Brain microvascular endothelial cell (primary cell): ENCODE measurements around the gene CDC14A.

ENCODE experiments used
- DNase-seq: peaks from one replicate; pipeline ENCODE4 v3.0.0-alpha.2; 2020
- H3K27ac ChIP-seq: fragments of 250-450 bp; sonication (Bioruptor Pico); 2 replicates; pipeline ENCODE4 v1.5.1; 2020; ENCODE audit warnings: mild to moderate bottlenecking, moderate library complexity
- H3K27me3 ChIP-seq: fragments of 250-450 bp; sonication (Bioruptor Pico); replicated peaks from 2 replicates; pipeline ENCODE4 v1.5.1; 2020; ENCODE audit warnings: mild to moderate bottlenecking
- H3K36me3 ChIP-seq: fragments of 250-450 bp; sonication (Bioruptor Pico); replicated peaks from 2 replicates; pipeline ENCODE4 v1.5.1; 2020; ENCODE audit warnings: mild to moderate bottlenecking
- H3K4me3 ChIP-seq: 2 replicates; pipeline ENCODE4 v1.5.1; 2011; ENCODE audit warnings: low read depth, mild to moderate bottlenecking, control low read depth, low read length, moderate library complexity
- in situ Hi-C: cut with HindIII; loops from 2 replicates; pipeline ENCODE4 v1.10.0; 2017; ENCODE audit warnings: low sequenced_read_pairs, low pct_ligation_motif_present
- TF ChIP-seq, protein P1 (sequence below): IDR thresholded peaks from 2 replicates; pipeline ENCODE4 v1.5.1; 2011; ENCODE audit warnings: low read depth, mild to moderate bottlenecking, moderate library complexity, low read length, control low read depth, inconsistent platforms; ENCODE audit errors: missing control alignments

The CDC14A gene

DNA sequence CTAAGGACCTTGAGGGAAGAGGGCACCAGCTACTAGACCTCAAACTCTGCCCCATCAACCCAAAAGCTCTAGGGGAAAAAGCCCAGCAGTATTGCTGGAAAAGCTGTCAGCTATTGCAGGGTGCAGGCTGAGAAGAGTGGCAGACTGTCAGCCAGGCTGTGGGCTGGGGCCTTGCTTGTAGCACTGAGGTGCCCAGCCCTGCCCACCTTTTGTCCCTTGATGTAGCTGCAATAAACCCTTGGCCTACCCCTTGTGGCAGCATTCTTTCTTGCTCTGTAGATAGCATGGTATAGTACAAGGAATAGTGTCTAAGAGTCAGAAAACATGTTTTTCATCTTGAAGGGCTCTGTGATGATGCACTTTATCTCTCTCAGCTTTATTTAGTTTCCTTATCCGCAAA, 39.4 kb downstream of the CDC14A start:
- H3K27me3 ChIP-seq, result no peaks in the 10 kb centered on the region
- DNase-seq, result no peak
- no peaks in the 10 kb centered on the region for H3K36me3 ChIP-seq
- in situ Hi-C loops, result no loop called here
- no peak overlapping the region for H3K27ac ChIP-seq
- TF ChIP-seq, protein P1, sequence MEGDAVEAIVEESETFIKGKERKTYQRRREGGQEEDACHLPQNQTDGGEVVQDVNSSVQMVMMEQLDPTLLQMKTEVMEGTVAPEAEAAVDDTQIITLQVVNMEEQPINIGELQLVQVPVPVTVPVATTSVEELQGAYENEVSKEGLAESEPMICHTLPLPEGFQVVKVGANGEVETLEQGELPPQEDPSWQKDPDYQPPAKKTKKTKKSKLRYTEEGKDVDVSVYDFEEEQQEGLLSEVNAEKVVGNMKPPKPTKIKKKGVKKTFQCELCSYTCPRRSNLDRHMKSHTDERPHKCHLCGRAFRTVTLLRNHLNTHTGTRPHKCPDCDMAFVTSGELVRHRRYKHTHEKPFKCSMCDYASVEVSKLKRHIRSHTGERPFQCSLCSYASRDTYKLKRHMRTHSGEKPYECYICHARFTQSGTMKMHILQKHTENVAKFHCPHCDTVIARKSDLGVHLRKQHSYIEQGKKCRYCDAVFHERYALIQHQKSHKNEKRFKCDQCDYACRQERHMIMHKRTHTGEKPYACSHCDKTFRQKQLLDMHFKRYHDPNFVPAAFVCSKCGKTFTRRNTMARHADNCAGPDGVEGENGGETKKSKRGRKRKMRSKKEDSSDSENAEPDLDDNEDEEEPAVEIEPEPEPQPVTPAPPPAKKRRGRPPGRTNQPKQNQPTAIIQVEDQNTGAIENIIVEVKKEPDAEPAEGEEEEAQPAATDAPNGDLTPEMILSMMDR, result no peak
- no peak overlapping the region for H3K4me3 ChIP-seq

DNA sequence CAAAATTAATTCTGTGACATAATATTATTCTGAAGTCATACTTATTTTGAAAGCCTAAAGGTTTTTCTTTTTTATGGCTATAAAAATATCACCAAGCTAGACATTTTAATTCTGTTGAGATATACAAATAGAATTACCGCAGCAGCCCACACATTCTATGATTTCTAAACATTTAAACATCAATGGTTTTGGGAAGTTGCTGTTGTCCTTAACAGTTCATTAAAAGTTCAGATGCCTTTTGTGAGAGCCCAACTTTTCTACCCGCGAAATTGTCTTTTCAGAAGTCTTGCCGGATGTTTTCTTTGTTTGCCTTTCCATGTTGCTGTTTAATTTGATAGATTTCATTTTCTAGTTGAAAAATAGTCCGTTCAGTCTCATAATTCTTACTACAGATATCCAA, 40.5 kb downstream of the CDC14A start:
- in situ Hi-C loops, result no loop called here
- no peak for DNase-seq
- Histone ChIP-seq H3K4me3 (no peak overlapping the region), H3K27ac (no peak overlapping the region), H3K36me3 (no peaks in the 10 kb centered on the region), H3K27me3 (no peaks in the 10 kb centered on the region)
- TF ChIP-seq, protein P1, result no peak

DNA sequence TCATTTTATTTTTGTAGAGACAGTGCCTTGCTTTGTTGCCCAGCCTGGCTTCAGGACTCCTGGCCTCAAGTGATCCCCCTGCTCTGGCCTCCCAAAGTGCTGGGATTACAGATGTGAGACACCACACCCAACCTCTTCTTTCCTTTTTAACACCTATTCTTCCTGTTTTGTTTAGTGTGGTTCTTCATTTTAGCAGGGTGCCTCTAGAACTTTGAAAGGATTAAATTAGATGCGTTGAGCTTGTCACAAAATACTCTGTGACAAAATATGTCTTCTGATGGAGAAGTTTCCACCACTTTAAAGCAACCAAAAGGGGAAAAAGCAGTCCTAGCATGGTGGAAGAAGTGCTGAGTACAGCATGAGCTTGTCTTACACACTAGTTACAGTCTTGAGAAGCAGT, 42.0 kb downstream of the CDC14A start:
- Histone ChIP-seq H3K4me3 (no peak overlapping the region), H3K36me3 (no peaks in the 10 kb centered on the region), H3K27ac (no peak overlapping the region), H3K27me3 (no peaks in the 10 kb centered on the region)
- TF ChIP-seq, protein P1, result no peak
- in situ Hi-C loops, result no loop called here
- no peak for DNase-seq

DNA sequence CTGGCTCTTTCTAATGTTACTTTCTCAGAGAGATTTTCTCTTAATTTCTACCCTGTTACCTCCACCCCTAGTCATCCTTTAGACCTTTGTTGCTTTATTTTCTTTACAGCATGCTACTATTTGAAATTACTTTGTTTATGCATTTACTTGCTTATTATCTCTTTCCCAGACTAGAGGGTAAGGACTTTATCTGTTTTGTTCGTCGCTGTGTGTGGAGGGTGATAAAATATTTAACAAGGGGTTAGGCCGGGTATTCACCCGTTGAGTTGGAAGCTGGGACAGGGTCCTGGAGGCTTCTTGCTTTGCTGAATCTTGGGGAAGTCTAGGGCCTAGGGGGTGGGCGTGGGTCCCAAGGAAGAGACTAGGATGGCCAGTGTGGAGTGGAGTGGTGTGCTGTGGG, 43.6 kb downstream of the CDC14A start:
- no peak overlapping the region for H3K27ac ChIP-seq
- DNase-seq, result no peak
- TF ChIP-seq, protein P1, result no peak
- H3K36me3 ChIP-seq, result no peaks in the 10 kb centered on the region
- in situ Hi-C loops, result no loop called here
- no peak overlapping the region for H3K4me3 ChIP-seq
- no peaks in the 10 kb centered on the region for H3K27me3 ChIP-seq

DNA sequence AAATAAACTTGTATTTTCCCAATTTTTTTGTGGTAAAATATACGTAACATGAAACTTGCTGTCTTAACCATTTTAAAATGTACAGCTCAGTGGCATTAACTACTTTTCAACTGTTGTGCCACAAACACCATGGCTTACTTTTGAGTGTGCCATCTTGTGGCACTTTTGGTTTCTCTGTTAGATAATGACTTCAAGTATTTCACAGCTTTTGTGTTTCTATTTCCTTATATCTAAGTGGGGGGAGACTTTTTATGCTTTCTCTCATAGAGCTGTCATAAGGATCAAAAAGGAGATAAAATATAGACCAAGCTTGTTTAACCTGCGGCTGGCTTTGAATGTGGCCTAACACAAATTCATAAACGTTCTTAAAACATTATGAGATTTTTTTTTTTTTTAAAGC, 44.3 kb downstream of the CDC14A start:
- TF ChIP-seq, protein P1, result no peak
- Histone ChIP-seq H3K27ac (no peak overlapping the region), H3K4me3 (no peak overlapping the region), H3K36me3 (no peaks in the 10 kb centered on the region), H3K27me3 (no peaks in the 10 kb centered on the region)
- no peak for DNase-seq
- in situ Hi-C loops, result no loop called here

DNA sequence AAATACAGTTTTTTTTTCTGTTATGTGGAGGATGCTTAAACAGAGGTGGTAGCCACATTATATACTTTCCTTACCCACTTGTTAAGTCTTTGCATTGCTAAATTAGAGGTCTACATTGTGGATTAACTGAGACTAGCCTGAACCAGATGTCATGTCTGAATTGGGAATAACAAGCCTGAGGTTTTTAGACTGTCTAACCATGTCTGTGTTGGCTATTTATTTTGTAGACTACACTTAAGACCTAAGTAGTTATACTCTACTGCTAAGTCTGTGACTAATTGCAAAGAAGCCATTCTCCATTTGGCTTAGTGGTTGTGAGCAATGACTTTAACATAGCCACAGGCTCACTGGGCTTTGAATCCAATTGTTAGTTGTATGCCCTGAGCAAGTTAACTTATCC, 45.4 kb downstream of the CDC14A start:
- Histone ChIP-seq H3K27ac (no peak overlapping the region), H3K36me3 (no peaks in the 10 kb centered on the region), H3K4me3 (no peak overlapping the region), H3K27me3 (no peaks in the 10 kb centered on the region)
- in situ Hi-C loops, result no loop called here
- TF ChIP-seq, protein P1, result no peak
- DNase-seq, result no peak
